NCI-H1105 (cell line): Measurements from ENCODE around the gene MRPL2.
"Not testable (repeated sequence)": the region's sequence is repeated elsewhere in the genome, so short reads cannot be mapped to it uniquely, and the experiment has no call there.

ENCODE experiments used
- DNase-seq: peaks from one replicate; lab custom pipeline; 2025; lab: John Stamatoyannopoulos, UW

Gene MRPL2

DNA sequence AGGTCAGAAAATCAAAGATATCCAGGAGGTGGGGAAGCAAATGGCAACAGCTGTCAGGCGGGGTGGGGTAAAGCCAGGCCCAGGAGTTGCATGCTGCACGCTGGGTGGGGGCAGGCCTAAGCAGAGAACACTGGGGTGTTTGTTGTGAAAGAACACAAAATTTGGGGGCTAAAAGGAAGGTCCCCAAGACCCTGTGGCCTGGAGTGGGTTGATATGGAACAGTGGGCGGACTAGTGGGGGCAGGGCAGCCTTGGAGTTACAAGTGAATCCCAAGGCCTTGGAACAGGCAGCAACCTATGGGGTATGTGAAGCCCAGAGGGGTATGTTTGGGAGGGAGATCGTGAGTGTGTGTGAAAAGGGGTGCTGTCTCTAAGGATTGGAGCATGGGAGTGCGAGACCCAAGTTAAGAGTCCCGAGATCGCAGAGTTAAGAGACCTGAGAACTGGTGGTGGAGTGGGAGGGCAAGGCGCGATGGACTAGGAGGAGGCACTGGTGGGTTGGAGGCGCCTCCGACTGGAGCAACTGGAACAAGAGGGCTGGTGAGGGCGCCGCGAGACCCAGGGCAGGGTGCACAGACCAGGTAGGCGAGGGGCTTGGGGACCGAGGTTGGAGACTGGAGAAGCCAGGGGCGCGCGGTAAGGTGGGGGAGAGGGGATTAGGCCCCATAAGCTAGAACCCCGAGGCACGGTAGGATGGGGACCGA lies 6.2 kb downstream of the MRPL2 start:
- DNase-seq: no peak

DNA sequence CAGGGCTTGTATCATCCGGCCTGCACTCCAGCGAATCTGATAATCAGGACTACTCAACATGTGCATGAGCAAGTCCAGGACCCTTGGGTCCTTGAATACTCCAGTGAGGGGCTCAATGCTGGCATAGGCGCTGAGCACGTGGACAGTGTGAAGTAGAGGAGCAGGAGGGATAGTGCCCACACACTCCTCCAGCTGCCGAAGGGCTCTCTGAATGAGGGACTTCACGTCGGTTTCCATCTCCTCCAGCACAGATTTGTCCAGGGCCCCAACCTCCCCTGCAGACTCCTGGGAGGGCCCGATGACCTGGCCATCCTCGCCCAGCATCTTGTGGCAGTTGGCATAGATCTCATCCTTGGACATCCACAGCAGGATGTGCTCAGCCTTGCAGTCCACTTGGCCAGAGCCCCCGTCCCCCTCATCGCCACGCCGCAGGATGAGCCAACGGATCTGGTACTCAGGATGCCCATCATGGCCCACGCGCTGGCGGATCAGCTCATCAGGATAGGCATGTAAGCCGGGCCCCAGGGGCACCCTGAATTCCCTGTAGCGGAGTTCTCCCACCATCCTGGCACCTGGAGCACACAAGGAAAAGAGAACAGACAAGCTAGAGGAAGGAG lies 6.9 kb downstream of the MRPL2 start:
- no peak for DNase-seq

DNA sequence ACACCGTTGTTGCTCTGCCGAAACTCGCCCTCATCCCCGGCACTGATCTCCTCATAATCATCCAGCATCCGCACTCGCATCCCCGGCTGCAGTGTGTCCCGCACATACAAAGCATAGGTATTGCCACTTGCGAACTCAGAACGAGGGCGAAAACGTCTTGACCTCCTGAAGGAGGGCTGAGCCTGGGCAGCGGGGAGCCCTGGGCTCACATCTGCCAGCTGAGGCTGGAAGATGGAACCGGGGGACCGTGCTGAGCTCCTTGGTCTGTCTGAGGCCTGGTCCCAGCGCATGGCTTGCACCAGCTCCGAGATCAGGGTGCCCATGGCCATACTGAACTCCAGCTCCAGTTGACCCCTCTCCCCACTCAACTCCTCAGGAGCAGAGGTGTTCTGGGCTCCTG lies 8.3 kb downstream of the MRPL2 start:
- DNase-seq: no peak

DNA sequence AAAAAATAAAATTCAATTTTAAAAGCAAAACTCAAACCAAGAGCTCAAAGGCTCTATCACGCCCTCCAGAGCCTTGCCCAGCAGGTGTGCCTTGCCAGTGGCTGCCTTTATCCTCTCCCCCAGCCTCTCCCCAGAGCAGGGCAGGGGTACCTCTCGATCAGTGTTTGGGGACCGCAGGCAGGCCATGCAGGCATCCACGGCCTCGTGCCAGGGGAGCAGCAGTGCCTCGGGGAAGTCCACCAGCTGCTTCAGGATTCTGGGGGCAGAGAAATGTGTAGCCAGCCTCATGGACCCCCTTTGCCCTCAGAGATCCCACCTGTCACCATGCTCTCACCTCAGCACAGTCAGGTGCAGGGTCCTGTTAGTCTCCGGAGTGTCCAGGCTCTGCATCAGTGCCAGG lies 11.2 kb downstream of the MRPL2 start:
- DNase-seq: no peak

DNA sequence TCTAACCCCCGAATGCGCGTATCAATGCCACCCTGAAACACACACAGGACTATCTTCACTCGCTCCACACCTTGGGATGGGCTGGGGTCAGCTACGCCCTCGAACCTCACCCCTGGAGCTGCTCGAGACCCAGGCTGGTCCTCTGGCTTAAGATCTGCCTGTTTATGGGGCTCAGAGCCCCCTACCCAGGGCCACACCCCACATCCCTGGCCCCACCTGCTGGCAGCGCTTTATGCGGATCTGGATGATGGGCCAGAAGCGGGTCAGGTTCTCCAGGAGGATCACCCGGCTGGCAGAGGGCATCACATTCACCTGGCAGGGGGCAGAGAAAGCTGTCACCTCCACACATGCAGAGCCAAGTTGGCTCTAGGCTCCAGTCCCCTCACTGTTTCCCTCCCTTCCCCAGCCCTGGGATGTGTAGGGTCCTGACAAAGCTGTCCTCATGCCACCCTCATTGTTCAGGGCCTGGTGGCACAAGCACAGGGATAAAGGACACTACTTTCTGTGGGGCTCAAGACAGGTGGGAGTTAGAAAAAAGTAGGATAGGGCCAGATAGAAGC lies 13.8 kb downstream of the MRPL2 start:
- DNase-seq: no peak

DNA sequence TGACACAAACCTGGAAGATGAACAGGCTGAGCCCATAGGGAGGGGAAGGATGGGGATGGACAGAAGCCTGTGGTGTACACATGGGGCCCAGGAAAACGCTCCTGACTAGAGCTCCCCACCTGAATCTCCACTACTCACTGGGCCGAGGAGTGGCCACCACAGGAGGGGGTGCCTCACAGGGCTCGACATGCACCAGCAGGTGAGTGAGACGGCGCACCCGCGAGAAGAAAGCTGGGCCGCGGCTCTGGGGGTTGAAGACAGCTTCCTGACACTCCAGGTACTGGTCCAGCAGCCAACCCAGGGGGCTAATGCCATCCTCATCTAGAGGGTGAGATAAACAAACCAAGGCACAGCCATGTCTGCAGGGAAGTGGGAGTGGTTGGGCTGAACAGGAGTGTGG lies 15.9 kb downstream of the MRPL2 start:
- no peak for DNase-seq

DNA sequence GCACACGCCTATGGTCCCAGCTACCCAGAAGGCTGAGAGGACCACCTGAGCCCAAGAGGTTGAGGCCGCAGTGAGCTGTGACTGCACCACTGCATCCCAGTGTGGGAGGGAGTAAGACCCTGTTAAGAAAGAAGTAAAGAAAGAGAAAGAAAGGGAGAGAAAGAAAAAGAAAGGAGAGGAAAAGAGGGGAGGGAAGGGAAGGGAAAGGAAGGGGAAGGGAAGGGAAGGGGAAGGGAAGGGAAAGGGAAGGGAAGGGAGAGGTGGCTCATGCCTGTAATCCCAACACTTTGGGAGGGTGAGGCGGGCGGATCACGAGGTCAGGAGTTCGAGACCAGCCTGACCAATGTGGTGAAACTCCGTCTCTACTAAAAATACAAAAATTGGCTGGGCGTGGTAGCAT lies 17.8 kb downstream of the MRPL2 start:
- DNase-seq: not testable (repeated sequence)

DNA sequence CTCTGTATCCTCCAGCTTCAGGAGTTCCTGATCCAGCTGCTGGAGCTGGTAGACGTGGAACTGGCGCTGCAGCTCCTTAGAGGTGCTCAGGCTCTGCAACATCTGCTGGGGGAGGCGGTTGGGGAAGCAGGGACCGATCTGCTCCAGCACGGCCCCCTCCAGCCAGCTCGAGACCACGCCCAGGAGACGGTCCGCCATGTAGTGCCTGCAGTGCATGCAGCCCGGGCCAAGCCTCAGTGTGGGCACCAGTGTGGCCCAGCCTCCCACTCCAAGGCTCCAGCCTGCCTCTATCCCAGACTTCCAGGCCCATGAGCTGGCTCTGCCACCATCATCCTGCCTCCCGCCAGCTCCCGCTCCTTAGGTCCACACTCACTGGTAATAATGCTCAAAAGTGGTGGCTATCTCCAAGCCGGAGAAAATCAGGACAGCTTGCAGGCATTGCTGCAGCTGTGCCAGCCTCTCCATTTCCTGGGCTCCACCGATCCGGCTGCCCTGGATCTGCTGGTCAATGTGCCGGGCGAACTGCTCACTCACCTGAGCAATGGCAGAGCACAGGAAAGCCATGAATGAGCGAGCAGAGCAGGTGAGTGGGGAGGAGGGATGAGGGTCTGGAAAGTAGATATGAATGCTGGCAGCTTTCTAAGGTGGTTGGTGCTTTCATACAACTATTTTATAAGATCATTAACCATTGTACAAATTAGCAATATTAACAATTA lies 18.5 kb downstream of the MRPL2 start:
- no peak for DNase-seq

DNA sequence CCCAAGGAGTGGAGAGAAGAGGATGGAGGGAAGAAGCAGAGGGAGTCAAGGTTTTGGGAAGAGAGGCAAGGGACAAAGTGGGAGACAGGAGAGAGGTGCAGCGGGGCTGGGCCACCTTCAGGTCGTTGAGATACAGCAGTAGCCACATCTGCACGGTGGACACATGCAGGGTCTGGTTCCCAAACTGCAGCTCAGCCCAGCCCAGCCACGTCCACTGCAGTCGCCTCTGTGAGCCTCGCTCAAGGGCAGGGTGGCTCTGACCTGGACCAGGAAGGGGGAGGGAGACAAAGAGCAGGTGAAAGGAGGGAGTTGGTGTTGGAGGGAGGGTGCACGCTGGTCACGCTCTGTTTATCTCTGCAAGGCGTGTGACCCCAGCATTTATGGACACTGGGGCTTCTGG lies 20.5 kb downstream of the MRPL2 start:
- DNase-seq: no peak

DNA sequence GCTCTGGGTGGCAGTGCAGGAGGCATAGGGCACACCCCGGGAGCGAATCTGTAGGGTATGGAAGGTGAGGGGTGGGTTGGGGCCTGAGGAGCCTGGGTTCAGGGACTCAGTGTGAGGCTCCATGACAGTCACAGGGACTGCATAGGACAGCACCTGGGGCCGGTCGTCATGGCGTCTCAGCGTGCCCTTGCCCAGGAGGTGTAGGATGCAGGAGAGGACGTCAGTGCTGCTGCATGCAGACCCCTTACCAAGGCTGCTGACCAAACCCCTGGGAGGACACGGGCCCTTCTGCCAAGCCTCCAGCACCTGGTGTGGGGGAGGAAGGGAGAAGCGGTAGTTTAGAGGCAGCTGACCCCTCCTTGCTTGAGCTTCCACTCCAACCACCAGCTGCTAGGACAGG lies 21.5 kb downstream of the MRPL2 start:
- DNase-seq: no peak

DNA sequence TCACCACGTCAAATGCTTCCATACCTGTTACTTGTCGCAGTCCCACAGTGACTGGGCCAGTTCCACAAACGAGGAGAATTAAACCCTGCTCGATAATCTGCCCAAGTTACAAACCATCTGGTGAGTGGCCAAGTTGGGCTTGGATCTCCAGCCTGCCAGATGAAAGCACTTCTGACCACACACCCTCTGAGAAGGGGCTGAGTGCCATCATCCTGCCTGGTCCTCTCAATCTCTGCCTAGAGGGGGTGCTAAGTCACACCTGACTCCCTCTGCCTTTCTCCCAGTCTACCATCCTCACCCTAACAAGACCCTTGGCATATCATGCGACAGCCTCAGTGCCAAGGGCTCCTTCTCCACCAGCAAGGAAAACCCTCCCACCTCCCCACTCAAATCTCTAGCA lies 22.0 kb downstream of the MRPL2 start:
- DNase-seq: no peak

DNA sequence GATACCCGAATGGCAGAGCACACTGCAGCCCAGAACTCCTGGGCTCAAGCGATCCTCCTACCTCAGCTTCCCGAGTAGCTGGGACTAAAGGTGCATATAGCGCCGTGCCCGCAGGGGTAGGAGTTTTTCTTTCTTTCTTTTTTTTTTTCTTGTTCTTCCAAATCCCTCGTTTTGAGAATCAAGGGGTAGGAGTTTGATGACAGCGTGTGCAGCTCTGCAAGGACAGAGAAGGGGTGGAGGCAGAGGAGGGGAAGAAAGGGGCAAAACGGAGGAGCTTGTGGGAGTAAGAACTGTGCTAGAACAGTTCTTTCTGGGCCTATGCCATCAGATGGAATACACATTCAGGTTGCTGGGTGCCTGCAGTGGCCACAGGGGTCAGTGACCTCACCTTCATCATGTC lies 22.5 kb downstream of the MRPL2 start:
- no peak for DNase-seq

DNA sequence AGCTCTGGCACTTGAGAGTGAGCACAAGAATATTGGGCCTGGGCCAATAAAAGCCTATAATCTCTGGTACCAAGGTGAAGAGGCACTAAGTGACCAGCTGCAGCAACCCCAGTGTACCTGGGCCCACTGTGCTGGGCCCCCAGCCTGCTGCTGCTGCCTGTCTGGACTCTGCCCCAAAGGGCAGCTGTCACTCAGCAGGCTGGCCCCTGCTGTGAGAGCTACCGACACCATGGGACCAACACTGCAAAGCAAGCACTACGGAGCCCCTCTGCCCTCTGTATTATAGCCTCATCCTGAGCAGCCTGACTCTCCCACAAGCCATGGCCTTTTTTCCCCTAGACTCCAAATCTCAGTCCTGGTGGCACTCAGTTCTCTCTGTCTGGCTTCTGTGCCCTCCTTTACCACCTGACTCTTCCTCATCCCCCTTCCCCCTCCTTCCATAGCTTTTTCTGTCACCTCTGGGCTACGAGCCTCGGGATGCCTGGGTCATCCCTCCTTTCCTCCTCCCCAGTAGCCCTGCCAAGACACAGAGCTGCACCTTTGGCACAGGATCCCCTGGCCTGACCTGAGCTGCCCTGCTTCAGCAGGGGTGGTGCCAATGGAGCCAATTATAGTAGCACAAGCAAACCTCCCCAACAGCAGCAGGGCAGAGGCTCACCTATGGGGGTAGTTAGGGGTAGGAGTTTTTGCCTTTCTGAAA lies 23.6 kb downstream of the MRPL2 start:
- DNase-seq: no peak

DNA sequence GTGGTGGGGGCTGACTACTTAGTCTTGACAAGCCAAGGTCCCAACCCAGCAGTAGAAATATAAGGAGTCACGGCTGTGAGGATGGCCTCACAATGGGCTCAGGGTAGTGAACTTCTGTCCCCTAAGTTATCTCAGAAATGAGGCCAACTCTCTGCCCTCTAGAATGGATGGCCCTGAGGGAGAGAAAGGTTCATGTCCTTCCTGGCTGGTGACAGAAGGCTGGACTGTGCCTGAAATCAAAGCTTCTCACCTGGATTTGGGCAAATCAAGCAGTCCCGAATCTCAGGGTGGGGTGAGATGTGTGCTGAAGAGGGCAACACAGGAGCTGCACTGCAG lies 25.1 kb downstream of the MRPL2 start:
- DNase-seq: no peak

DNA sequence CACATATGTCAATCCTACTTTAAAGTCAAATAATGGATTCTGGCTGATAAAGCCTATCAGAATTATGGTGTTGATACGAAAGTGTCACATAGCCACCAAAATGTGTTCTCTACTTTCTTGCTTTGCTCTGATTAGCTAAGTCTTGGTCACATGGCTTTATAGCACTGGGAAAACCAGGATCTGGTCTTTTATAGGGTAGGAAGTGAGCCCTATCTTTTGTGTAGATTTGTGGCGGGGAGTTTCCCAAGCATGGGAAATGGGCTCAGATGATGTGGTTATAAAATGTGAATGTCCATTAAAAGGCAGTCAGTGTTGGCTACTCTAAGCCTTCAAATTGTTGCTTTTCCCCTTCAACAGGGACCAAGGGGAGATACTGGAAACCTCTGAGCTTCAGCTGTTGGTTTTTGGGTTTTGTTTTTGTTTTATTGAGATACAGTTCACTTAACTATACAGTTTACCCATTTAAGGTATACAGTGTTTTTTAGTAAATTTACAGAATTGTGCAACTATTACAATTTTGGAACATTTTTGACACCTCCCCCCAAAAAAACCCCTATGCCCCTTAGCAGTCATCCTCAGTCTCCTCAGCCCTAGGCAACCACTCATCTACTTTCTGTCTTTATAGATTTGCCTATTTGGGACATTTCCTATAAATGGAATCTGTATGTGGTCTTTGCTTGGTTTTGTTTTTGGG lies 25.6 kb downstream of the MRPL2 start:
- no peak for DNase-seq

DNA sequence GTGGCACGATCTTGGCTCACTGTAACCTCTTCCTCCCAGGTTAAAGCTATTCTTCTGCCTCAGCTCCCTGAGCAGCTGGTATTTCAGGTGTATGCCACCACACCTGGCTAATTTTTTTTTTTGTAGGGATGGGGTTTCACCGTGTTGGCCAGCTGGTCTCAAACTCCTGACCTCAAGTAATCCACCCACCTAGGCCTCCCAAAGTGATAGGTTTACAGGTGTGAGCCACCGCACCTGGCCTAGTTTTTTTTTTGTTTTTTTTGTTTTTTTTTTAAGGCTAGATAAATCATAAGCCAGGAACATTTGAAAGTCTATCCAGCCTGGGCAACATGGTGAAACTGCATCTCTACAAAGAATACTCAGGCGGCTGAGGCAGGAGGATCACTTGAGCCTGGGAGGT lies 26.9 kb downstream of the MRPL2 start:
- no peak for DNase-seq

DNA sequence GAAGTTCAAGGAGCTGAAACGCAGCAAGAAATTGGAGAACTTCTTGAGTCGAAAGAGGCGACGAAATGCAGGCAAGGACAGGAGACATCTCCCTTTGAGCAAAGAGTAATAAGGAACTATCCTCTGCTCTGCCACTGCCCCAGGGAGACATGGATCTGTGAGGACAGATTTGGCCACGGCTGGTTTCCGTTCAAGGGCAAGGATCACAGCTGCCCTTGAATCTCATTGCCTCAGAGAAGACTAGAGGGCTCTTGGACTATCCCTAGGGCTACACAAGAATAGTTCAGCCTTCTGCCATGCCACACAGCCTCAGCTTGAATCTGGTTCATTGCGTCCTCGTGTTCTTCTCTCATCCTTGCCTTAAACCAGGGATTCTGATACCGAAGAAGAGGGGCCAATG lies 30.1 kb downstream of the MRPL2 start:
- DNase-seq: no peak

DNA sequence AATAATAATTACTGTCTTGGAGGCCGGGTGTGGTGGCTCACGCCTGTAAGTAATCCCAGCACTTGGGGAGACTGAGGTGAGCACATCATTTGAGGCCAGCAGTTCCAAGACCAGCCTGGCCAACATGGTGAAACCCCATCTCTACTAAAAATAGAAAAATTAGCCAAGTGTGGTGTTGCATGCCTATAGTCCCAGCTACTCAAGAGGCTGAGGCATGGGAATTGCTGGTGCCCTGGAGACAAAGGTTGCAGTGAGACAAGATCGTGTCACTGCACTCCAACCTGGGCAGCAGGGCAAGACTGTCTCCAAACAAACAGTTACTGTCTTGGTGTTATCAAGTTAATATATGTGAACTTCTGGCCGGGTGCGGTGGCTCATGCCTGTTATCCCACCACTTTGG lies 32.9 kb downstream of the MRPL2 start:
- DNase-seq: no peak

DNA sequence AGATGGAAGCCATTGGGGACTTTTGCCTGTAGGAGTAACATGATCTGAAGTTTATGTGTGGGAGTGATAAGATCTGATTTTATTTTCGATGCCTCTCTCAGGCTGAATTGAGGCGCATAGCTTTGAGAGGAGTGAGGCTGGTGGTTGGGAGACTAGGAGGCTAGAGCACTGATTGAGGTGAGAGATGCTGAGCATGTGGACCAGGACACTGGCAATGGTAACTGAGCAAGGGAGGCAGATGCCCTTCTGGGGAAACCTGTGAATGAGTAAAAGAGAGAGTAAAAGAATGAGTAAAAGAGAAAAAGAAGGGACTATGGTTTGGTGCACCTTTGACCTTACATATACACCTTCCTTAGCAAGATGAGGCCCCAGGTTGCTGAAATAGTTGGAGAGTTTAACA lies 34.8 kb downstream of the MRPL2 start:
- DNase-seq: no peak

DNA sequence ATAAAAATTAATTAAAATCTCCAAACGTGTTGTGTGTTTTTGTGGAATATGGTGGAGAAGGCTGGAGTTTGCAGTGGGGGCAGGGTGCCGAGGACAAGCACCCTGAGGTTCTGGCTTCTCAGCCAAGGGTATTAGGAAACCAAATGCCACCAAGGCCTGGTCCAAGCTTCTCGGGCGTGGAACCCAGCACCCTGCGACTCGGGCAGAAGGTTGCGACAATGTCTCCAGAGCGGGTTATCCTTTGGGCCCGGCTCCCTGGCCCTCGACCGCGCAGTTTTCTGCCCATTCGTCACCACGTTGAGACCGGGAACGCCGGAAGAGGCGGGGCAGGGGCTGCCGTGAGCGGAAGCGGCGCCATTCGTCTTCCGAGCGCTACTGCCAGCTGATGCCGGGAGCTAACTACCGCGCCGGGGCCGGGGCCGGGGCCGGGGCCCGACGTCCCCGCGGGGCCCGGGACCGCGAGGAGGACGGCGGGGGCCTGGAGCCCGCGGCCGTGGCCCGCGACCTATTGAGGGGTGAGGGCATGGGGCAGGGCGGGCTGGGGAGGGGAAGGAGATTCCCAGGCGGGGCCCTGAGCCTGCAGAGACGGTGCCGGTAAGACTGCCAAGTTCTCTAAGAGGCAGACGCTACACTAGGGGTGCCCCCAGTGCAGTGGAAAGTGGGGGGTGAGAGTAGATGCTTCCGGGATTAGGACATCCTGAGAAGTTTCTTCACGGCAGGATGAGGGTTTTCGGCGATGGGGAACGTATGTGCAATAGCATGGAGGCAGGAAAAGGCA lies 37.8 kb downstream of the MRPL2 start, which contains the start of gene RRP36:
Gene RRP36, plus strand, starts transcription at position 354 of the 778 bp plus-strand sequence. Its CDS starts 32 bp downstream, at position 386.
- peak; percentile 68 for DNase-seq

DNA sequence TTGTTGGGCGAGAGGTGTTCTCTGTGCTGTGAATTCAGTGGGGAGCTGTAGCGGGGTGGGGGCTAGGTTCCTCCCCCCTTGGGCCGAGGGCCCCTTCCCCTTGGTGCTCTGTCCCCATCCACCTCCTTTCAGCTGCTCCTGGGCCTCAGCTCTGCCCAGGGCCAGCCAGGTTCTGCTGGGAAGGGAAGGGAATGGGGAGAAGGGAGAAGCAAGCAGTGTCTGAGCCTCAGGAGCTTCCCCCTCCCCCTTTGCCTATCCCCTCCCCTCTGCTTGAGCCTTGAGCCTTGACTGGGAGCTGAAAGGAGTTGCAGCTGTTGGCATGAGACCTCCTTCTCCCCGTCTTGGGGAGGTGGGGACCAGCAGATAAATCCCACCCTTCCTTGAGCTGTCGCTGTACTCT lies 38.4 kb downstream of the MRPL2 start:
- DNase-seq: no peak
